NCI-H524 treated with DMSO at 0.1 percent for 48 hours (cell line): ENCODE data around the gene FADS1.

Source experiments
- DNase-seq: peaks from one replicate; lab custom pipeline; 2025; lab: John Stamatoyannopoulos, UW

The FADS1 gene

GRCh38 chr11:61816736-61817455, at the start of gene FADS1:
Gene FADS1 (minus strand): TSS chr11:61817003. CDS start chr11:61816929, 74 bp downstream.
- DNase-seq: peak; percentile 75

- DNase-seq: no peak
These were observed 49.6 kb upstream of the FADS1 start for GRCh38 chr11:61866231-61866957.

- DNase-seq: no peak
These were observed 48.3 kb upstream of the FADS1 start for GRCh38 chr11:61864814-61865775.

DNA sequence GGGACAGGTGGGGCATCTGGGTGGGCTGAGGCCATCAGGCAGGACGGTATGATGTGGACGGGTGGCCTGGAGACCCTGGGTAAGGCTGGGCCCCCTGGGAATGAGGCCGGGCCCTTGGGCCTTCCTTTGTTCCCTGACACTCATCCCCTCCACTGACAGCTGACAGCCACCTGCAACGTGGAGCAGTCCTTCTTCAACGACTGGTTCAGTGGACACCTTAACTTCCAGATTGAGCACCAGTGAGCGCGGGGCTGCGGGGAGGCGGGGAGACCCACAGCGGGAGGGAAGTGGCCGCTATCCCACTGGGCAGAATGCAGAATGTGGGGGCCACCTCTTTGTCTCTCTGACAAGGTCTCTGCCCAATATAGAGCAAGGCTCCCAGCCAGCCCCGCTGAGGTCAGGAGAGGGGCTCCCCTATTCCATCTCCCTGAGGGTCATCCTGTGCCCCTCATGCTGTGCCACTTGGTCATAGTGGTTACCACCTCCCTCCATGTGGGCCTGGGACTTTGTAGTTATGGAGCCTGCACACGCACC, 46.8 kb upstream of the FADS1 start:
- DNase-seq: no peak

DNA sequence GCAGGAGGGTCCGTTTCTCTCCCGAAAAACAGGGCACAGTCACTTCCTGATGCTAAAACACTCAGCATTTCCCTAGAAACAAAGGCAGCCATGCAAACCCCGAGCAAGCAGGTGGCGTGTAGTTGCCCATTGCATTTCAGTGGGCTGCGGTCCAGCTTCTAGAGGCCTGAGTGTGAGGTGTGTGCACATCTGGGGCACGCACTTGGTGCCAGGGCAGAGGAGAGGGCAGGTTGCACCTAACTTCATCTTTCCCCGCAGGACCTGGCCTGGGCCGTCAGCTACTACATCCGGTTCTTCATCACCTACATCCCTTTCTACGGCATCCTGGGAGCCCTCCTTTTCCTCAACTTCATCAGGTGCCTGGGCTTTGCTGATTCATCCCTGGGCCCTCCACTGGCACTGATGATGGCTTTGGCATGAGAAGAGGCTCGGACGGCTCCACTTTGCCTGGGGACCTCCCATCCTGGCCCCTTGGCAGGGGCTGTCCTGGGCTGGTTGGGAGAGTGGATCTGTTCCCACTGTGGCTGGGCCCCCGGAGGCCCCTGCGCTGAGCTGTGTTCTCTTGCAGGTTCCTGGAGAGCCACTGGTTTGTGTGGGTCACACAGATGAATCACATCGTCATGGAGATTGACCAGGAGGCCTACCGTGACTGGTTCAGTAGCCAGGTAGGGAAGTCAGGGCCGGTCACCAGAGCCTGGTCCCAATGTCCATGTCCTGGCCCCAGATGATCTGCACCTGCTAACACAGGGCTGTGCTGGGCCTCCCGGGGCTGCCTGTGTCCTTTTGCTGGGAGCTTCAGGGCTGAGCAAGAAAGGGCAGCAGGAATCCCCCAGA, 46.1 kb upstream of the FADS1 start:
- no peak for DNase-seq

DNA sequence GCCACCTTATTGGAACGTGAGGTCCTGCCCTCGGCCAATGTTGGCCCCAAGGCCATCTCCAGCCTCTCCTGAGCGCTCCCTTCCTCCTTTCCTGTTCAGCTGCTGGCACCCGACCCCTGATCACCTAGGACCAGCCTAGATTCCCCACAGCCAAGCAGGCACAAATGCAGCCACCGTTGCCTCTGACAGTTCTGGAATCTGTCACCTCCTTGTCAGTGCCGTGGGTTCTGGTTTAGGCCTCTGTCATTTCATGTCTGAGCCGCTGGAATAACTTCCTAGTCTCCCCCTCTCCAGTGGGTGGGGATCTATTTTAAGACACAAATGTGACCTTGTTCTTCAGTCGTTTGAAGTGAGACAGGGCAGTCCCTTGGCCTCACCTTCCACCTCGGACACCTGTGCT, 44.8 kb upstream of the FADS1 start:
- no peak for DNase-seq

- DNase-seq: no peak
These were observed 43.5 kb upstream of the FADS1 start for GRCh38 chr11:61860054-61860903.

DNA sequence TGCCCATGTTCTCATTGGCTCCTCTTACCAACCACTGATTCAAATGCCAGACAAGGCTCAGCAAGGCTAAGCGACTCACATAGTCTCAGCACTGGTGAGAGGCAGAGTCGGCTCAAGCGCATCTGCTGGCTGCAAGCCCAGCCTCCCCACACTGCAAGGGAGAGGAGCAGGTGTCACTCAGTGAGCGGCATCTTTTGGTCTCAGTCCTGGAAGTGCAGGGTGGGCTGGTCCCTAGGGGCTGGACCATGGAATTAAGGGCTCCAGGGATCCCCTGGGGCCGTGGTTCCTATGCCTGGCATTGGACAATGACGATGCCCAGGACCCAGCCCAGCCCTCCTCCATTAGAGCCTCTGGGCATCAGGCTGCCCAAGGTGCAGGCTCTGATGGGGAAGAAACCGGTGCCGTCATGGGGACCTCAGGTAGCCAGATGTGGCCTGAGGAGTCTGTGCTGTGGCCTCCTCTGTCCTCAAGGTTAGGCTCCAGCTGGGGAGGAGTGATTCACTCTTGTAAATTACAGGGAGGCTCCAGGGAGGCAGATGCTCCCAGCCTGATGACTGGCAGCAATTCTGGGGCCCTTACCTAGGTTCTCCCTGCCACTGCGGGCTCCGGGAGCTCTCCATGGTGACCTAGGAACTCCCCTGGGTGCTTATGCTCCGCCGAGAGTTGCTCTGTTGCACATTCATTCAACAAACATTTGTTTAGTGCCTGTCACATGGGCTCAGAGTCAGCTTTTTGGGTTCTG, 39.3 kb upstream of the FADS1 start:
- no peak for DNase-seq

- DNase-seq: no peak
These were observed 38.3 kb upstream of the FADS1 start for GRCh38 chr11:61854966-61855714.

GRCh38 chr11:61854206-61854895, 37.5 kb upstream of the FADS1 start:
- DNase-seq: no peak

- no peak for DNase-seq
These were observed 36.9 kb upstream of the FADS1 start for GRCh38 chr11:61853698-61854169.

DNA sequence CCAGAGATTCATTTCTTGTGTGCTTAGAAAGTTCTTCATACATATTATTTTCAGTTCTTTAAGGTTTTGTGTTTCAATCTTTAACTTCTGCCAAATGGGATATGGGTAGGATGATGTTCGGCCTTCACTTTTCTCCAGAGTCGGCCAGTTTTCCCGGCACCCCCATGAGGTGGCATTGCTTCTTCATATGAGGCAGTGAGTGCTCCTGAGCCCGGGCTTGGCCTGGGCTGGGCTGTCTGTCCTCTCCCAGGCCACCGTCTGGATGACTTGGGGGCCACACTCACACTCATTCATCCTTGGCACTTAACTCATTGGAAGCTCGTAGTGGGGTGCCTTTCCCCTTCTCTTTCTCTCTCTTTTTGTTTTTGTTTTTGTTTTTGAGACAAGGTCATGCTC, 35.1 kb upstream of the FADS1 start:
- DNase-seq: no peak

DNA sequence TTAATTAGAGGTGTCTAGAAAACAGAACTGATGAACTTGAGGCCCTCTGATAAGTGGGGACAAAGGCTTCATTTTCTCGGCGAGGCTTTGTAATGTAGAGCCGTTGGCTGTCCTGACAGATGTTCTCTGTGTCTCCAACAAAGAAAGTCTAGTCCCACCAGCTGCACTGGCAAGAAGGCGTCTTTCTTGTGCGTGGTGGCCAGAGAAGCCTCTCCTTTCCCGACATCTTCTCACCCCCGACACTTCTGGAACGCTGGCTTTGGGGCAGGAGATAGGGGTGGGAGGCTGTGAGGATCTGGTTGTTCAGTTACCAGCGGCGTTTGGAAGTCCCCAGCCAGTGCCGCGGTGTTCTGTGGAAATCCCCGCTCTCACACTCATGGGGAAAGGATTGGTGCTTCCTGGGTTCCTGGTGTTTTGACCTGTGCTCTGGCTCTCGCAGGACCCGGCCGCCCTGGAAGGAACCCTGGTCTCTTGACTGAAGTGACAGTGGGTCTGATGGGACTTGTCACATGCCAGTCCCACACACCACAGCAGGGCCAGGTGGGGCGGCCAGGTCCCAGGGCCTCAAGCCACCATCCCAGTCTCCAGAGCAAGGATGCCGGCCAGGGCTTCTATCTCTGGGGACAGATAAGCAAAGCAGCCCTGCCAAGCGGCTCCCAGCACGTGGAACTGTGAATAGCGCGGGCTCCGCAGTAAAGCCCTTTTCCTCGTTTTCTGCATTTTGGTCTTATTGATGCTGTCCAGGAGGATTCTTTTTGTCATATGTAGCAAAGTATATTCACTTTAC, 34.5 kb upstream of the FADS1 start:
- no peak for DNase-seq

- DNase-seq: no peak
These were observed 33.9 kb upstream of the FADS1 start for GRCh38 chr11:61850687-61851086.

DNA sequence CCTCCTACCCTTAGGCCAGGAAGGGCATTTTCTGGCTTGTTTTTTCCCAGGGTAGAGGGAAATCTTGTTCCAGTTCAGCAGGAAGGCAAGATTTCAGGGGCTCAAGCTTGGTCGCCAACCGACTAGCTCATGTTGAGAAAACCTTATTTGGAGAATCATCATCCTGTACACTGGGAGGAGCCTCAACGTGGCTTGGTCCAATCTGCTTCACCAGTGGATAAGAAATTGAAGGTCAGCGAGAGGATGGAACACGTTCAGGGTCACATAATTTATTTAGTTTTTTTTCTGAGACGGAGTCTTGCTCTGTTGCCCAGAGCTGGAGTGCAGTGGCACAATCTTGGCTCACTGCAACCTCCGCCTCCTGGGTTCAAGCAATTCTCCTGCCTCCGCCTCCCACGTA, 31.8 kb upstream of the FADS1 start:
- no peak for DNase-seq

DNA sequence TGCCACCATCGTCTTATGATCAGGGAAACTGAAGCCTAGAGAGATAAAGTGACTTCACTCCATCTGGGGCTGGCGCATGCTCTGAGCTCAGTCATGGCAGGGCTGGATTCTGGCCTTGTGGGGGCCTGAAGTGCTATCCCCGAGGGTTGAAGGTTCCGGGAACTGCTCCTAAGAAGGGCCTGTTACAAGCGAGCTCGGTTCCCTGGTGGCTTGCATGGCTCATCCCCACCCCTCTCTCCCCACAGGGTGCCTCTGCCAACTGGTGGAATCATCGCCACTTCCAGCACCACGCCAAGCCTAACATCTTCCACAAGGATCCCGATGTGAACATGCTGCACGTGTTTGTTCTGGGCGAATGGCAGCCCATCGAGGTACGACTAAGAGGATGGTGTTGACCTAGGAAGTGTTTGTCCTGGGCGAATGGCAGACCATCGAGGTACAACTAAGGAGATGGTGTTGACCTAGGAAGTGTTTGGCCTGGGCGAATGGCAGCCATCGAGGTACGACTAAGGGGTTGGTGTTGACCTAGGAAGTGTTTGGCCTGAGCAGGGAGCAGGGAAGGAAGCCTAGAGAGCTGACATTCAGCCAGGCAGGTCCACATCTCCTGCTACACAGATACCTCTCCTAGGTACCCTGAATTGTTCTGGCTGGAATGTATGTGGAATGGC, 31.2 kb upstream of the FADS1 start:
- no peak for DNase-seq
